ENCODE measurements around the gene STX1A. TPM values are rescaled to one million over a fixed set of nuclear protein-coding genes. Genes with fewer than 3 reads are reported as not detected.

The STX1A gene
- total RNA-seq, 1 experiment from 2014 or later: 3.7 TPM

DNA sequence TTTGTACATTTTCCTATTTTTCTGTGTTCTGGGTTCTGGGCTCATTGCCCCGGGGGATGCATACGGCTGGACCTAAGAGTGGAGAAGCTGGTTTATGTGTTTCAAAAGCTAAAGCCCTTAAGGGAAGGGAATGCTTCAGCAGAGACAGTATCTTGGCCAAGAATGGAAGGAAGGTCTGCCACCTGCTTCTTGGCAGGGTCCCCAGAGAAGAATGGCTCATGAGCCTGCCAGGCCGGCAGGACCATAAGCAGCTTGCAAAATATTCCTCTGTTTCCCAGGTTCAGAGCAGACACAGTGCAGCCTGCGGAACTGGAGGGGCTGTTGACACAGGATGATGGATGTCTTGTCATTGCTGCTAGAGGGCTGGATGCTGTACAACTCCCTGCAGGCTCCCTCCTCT, 26.9 kb upstream of the STX1A start:
- no peak overlapping the region for H3K4me3 ChIP-seq (ENCODE audit: low read length)
- H3K36me3 ChIP-seq (ENCODE audit: insufficient read depth, low read length): no peaks in the 10 kb centered on the region
- H2AFZ ChIP-seq (ENCODE audit: low read length): no peak overlapping the region
- H3K9me2 ChIP-seq (replicated peaks; ENCODE audit: insufficient read depth, low read length): no peaks in the 10 kb centered on the region
- no peaks in the 10 kb centered on the region for H3K27me3 ChIP-seq (ENCODE audit: low read length)
- H3K79me2 ChIP-seq (ENCODE audit: low read length): no peaks in the 10 kb centered on the region
- no peaks in the 10 kb centered on the region for H3K9me3 ChIP-seq (ENCODE audit: low read length)
- DNase-seq: no peak
- H3K4me2 ChIP-seq (ENCODE audit: low read depth, low read length, poor library complexity, severe bottlenecking): no peak overlapping the region
- no peak overlapping the region for H3K27ac ChIP-seq (ENCODE audit: low read length)
- H4K20me1 ChIP-seq (ENCODE audit: insufficient read depth, low read depth, low read length): no peaks in the 10 kb centered on the region
- no peak overlapping the region for H3K9ac ChIP-seq (ENCODE audit: low read length)
- H3K4me1 ChIP-seq (ENCODE audit: low read length): no peaks in the 10 kb centered on the region

DNA sequence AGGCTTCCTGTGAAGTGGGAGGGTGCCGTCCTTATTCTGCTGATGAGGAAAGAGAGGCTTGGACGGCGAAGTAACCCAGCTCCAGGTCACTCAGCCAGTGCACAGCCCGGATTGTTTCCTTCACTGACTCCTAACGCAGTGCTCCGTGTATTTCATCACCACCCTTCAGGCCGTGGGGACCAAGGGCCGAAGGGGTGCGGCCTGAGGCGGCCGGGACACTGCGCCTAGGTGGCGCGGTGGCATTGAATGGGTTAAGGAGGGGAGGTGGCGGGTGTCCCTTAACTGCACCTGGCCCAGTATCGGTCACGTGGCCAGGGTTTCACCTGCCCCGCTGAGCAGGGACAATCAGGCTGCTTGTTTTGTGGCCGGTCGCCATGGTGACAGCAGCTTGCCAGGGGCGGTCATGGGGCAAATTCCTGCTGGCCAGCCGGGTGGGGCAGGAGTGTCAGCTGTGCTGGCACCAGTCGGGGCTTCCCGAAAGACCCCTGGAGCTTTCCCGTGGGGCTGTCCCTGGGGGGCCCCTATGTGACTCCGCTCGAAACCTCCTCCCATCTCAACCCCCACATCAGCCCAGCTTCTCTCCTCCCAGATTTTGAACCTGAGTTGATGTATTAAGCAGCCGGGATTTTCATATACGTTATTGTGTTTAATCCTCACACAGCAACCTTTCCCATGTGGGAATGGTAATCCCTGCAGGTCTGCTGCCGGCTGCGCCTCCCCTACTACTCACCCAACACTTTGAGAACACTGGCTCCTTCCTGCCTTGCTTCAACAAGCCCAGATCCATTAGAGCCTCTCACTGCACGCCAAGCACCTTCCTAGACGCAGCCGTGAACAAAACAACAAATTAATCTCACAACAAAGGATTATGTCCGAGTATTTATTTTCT, 23.5 kb upstream of the STX1A start:
- Histone ChIP-seq H3K4me2 (ENCODE audit: low read depth, low read length, poor library complexity, severe bottlenecking) (no peak overlapping the region), H3K79me2 (ENCODE audit: low read length) (no peaks in the 10 kb centered on the region), H3K36me3 (ENCODE audit: insufficient read depth, low read length) (no peaks in the 10 kb centered on the region), H3K9me3 (ENCODE audit: low read length) (no peaks in the 10 kb centered on the region), H3K4me3 (ENCODE audit: low read length) (no peak overlapping the region), H2AFZ (ENCODE audit: low read length) (no peak overlapping the region), H3K9me2 (replicated peaks; ENCODE audit: insufficient read depth, low read length) (no peaks in the 10 kb centered on the region), H3K4me1 (ENCODE audit: low read length) (peaks cover 8% of the 10 kb centered on the region), H3K27ac (ENCODE audit: low read length) (no peak overlapping the region), H3K9ac (ENCODE audit: low read length) (no peak overlapping the region), H4K20me1 (ENCODE audit: insufficient read depth, low read depth, low read length) (no peaks in the 10 kb centered on the region), H3K27me3 (ENCODE audit: low read length) (no peaks in the 10 kb centered on the region)
- DNase-seq: no peak

DNA sequence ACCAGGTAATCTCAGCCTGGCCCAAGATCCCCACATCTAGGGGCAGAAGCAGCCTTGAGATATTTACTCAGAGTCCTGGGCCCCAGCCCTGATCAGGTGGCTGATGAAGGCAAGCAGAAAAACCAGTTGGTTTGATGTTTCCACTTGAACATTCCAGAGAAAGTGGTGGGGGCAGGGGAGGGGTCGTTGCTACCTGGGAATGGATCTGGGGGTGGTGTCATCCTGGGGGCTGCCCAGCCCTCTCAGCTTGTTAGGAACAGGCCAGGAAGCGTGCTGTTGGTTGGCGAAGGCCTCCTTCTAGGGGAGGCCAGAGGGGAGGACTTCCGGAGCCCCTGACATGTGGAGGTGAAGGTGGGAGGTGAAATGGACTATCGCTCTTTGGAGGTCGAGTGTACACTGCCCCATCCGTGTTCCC, 22.9 kb upstream of the STX1A start:
- no peak overlapping the region for H3K4me2 ChIP-seq (ENCODE audit: low read depth, low read length, poor library complexity, severe bottlenecking)
- peaks cover 6% of the 10 kb centered on the region for H3K79me2 ChIP-seq (ENCODE audit: low read length)
- H3K9me3 ChIP-seq (ENCODE audit: low read length): no peaks in the 10 kb centered on the region
- H3K27ac ChIP-seq (ENCODE audit: low read length): no peak overlapping the region
- H3K36me3 ChIP-seq (ENCODE audit: insufficient read depth, low read length): no peaks in the 10 kb centered on the region
- no peaks in the 10 kb centered on the region for H3K27me3 ChIP-seq (ENCODE audit: low read length)
- peaks cover 6% of the 10 kb centered on the region for H4K20me1 ChIP-seq (ENCODE audit: insufficient read depth, low read depth, low read length)
- peaks cover 15% of the 10 kb centered on the region for H3K4me1 ChIP-seq (ENCODE audit: low read length)
- no peak overlapping the region for H3K4me3 ChIP-seq (ENCODE audit: low read length)
- H2AFZ ChIP-seq (ENCODE audit: low read length): no peak overlapping the region
- no peaks in the 10 kb centered on the region for H3K9me2 ChIP-seq (replicated peaks; ENCODE audit: insufficient read depth, low read length)
- no peak for DNase-seq
- H3K9ac ChIP-seq (ENCODE audit: low read length): no peak overlapping the region

DNA sequence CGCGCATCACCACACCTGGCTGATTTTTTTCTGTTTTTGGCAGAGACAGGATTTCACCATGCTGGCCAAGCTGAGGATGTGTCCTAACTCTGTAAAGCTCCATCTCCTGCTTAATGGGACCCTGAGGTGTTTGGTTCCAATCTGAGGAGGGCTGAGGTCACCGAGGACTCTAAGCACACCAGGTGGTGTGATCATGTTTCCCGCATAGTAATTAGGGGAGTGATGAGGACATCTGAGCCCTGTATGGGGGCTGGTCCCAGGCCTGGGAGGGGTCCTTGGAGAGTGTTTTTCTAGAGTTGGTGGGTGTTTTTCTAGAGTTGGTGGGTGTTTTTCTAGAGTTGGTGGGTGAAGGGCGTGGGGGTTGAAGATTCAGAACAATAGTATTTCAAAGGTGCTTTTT, 22.1 kb upstream of the STX1A start:
- no peaks in the 10 kb centered on the region for H3K9me3 ChIP-seq (ENCODE audit: low read length)
- no peaks in the 10 kb centered on the region for H3K27me3 ChIP-seq (ENCODE audit: low read length)
- H3K9ac ChIP-seq (ENCODE audit: low read length): no peak overlapping the region
- peaks cover 10% of the 10 kb centered on the region for H4K20me1 ChIP-seq (ENCODE audit: insufficient read depth, low read depth, low read length)
- H3K4me2 ChIP-seq (ENCODE audit: low read depth, low read length, poor library complexity, severe bottlenecking): no peak overlapping the region
- H3K79me2 ChIP-seq (ENCODE audit: low read length): peaks cover 10% of the 10 kb centered on the region
- no peak overlapping the region for H3K4me3 ChIP-seq (ENCODE audit: low read length)
- peaks cover 17% of the 10 kb centered on the region for H3K4me1 ChIP-seq (ENCODE audit: low read length)
- H3K9me2 ChIP-seq (replicated peaks; ENCODE audit: insufficient read depth, low read length): no peaks in the 10 kb centered on the region
- H3K27ac ChIP-seq (ENCODE audit: low read length): no peak overlapping the region
- DNase-seq: no peak
- H2AFZ ChIP-seq (ENCODE audit: low read length): no peak overlapping the region
- H3K36me3 ChIP-seq (ENCODE audit: insufficient read depth, low read length): no peaks in the 10 kb centered on the region

DNA sequence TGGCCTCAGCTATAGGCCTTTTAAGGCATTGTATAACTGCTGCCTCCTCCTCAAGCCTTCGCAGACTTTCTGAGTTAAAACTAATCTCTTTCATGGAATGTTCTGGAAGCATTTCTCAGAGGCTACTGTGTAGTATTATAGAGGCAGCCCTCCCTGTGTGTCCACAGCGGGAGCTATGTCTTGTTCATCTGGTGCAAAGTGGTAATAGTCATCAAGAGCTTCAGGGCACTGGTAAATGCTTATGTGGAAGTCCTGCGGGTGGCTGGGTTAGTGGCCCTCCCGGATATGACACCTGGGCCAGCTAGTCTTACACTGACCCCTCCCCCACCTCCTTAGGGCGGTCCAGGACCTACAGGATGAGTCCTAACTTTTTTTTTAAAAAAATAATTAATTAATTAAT, 21.3 kb upstream of the STX1A start:
- Histone ChIP-seq H3K27ac (ENCODE audit: low read length) (no peak overlapping the region), H3K9me2 (replicated peaks; ENCODE audit: insufficient read depth, low read length) (no peaks in the 10 kb centered on the region), H3K79me2 (ENCODE audit: low read length) (peaks cover 10% of the 10 kb centered on the region), H3K4me2 (ENCODE audit: low read depth, low read length, poor library complexity, severe bottlenecking) (no peak overlapping the region), H3K4me1 (ENCODE audit: low read length) (peaks cover 17% of the 10 kb centered on the region), H3K27me3 (ENCODE audit: low read length) (no peaks in the 10 kb centered on the region), H2AFZ (ENCODE audit: low read length) (no peak overlapping the region), H3K36me3 (ENCODE audit: insufficient read depth, low read length) (no peaks in the 10 kb centered on the region), H3K4me3 (ENCODE audit: low read length) (no peak overlapping the region), H3K9me3 (ENCODE audit: low read length) (no peaks in the 10 kb centered on the region), H3K9ac (ENCODE audit: low read length) (no peak overlapping the region), H4K20me1 (ENCODE audit: insufficient read depth, low read depth, low read length) (peaks cover 10% of the 10 kb centered on the region)
- DNase-seq: no peak

DNA sequence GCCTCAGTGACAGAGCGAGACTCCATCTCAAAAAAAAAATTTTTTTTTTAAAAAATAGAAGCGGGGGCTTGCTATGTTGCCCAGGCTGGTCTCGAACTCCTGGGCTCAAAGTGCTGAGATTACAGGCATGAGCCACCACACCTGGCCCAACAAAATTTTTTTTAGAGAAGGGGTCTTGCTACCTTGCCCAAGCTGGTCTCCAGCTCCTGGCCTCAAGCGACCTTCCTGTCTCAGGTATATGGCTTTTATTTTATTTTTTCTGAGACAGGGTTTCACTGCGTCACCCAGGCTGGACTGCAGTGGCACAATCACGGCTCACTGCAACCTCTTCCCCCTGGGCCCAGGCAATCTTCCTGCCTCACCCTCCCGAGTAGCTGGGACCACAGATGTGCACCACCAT, 20.7 kb upstream of the STX1A start:
- no peaks in the 10 kb centered on the region for H3K36me3 ChIP-seq (ENCODE audit: insufficient read depth, low read length)
- H3K9me3 ChIP-seq (ENCODE audit: low read length): no peaks in the 10 kb centered on the region
- no peak overlapping the region for H3K9ac ChIP-seq (ENCODE audit: low read length)
- no peak overlapping the region for H2AFZ ChIP-seq (ENCODE audit: low read length)
- DNase-seq: no peak
- H3K79me2 ChIP-seq (ENCODE audit: low read length): peaks cover 10% of the 10 kb centered on the region
- H3K4me1 ChIP-seq (ENCODE audit: low read length): peaks cover 17% of the 10 kb centered on the region
- no peak overlapping the region for H3K4me3 ChIP-seq (ENCODE audit: low read length)
- H3K27ac ChIP-seq (ENCODE audit: low read length): no peak overlapping the region
- H3K27me3 ChIP-seq (ENCODE audit: low read length): no peaks in the 10 kb centered on the region
- H4K20me1 ChIP-seq (ENCODE audit: insufficient read depth, low read depth, low read length): peaks cover 10% of the 10 kb centered on the region
- H3K9me2 ChIP-seq (replicated peaks; ENCODE audit: insufficient read depth, low read length): no peaks in the 10 kb centered on the region
- H3K4me2 ChIP-seq (ENCODE audit: low read depth, low read length, poor library complexity, severe bottlenecking): no peak overlapping the region

DNA sequence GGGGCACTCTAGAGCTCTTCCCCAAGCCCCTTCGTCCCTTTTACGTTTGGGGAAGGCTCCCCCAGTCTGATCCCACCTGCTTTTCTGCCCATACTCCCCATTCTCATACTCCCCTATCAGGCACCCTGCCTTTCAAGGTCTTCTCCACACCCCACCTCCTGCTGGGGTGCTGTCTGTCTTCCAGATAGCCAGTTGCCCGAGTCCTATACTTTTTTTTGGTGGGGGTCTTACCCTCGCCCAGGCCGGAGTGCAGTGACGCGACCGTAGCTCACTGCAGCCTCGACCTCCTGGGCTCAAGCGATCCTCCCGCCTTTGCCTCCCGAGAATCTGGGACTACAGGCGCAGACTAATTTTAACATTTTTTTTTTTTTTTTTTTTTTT, 19.9 kb upstream of the STX1A start:
- Histone ChIP-seq H4K20me1 (ENCODE audit: insufficient read depth, low read depth, low read length) (peaks cover 10% of the 10 kb centered on the region), H3K9ac (ENCODE audit: low read length) (peak overlapping the region; percentile 82), H2AFZ (ENCODE audit: low read length) (peak overlapping the region; percentile 95), H3K9me2 (replicated peaks; ENCODE audit: insufficient read depth, low read length) (no peaks in the 10 kb centered on the region), H3K4me2 (ENCODE audit: low read depth, low read length, poor library complexity, severe bottlenecking) (peak overlapping the region; percentile 76), H3K9me3 (ENCODE audit: low read length) (no peaks in the 10 kb centered on the region), H3K36me3 (ENCODE audit: insufficient read depth, low read length) (no peaks in the 10 kb centered on the region), H3K27me3 (ENCODE audit: low read length) (no peaks in the 10 kb centered on the region), H3K4me1 (ENCODE audit: low read length) (peaks cover 21% of the 10 kb centered on the region), H3K79me2 (ENCODE audit: low read length) (peaks cover 10% of the 10 kb centered on the region), H3K4me3 (ENCODE audit: low read length) (peak overlapping the region; percentile 77), H3K27ac (ENCODE audit: low read length) (no peak overlapping the region)
- no peak for DNase-seq

DNA sequence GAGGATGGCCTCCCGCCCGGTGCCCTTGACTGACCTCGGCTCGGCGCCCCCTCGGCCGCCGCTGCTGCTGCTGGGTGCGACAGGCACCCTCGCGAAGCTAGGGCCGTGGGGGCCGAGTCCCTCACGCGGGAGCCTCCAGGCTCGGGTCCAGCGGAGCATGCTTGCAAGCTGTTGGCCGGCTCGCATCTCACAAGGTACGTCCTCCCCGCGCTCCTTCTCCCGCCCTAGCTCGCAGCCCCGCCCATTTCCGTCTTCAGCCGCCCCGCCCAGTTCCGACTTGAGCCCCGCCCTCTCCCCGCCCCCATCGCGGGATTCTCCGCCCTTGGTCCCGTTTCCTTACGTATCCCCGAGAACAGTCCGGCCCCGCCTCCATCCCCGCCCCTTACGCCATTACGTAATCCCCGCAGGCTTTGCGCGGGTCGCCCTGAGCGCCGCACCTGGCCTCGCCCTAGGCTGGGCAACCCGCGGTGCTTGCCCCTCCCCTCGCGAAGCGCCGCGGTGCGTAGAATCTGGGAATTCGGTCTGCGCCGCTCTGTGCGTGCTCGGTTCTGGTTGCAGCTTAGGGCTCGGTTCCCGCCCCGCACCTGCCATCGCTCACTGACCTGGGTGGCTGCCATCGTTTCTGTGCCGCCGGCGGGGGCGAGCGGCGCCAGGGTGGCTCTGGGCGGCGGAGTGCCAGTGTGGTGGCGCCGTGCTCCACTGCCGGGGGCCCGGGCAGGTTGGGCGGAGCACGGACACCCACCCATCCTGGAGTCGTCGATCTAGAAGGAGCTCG, 19.3 kb upstream of the STX1A start, which contains the start of gene ABHD11:
Gene ABHD11 (minus strand): TSS at position 191 of the 775 bp plus-strand sequence. CDS start 32 bp downstream, at position 159.
- H3K79me2 ChIP-seq (ENCODE audit: low read length): peaks cover 10% of the 10 kb centered on the region
- H4K20me1 ChIP-seq (ENCODE audit: insufficient read depth, low read depth, low read length): peaks cover 10% of the 10 kb centered on the region
- DNase-seq: peak; percentile 99
- H3K9me2 ChIP-seq (replicated peaks; ENCODE audit: insufficient read depth, low read length): no peaks in the 10 kb centered on the region
- H3K4me2 ChIP-seq (ENCODE audit: low read depth, low read length, poor library complexity, severe bottlenecking): peak within 1 kb of the TSS; percentile 82
- peak within 1 kb of the TSS; percentile 85 for H3K9ac ChIP-seq (ENCODE audit: low read length)
- H3K4me3 ChIP-seq (ENCODE audit: low read length): peak within 1 kb of the TSS; percentile 77
- peaks cover 21% of the 10 kb centered on the region for H3K4me1 ChIP-seq (ENCODE audit: low read length)
- H3K27me3 ChIP-seq (ENCODE audit: low read length): no peaks in the 10 kb centered on the region
- peak within 1 kb of the TSS; percentile 95 for H2AFZ ChIP-seq (ENCODE audit: low read length)
- H3K27ac ChIP-seq (ENCODE audit: low read length): peak within 1 kb of the TSS; percentile 76
- H3K36me3 ChIP-seq (ENCODE audit: insufficient read depth, low read length): no peaks in the 10 kb centered on the region
- no peaks in the 10 kb centered on the region for H3K9me3 ChIP-seq (ENCODE audit: low read length)

All from Karpas-422 (cell line).